ENCODE results near the gene HIBCH.
"Not testable (repeated sequence)": the region's sequence is repeated elsewhere in the genome, so short reads cannot be mapped to it uniquely, and the experiment has no call there.

Gene HIBCH

GRCh38 chr2:190184460-190184859 is 135.2 kb downstream of the HIBCH start:
- DNase-seq: no peak

GRCh38 chr2:190183539-190183938 is 136.1 kb downstream of the HIBCH start:
- no peak for DNase-seq

DNA sequence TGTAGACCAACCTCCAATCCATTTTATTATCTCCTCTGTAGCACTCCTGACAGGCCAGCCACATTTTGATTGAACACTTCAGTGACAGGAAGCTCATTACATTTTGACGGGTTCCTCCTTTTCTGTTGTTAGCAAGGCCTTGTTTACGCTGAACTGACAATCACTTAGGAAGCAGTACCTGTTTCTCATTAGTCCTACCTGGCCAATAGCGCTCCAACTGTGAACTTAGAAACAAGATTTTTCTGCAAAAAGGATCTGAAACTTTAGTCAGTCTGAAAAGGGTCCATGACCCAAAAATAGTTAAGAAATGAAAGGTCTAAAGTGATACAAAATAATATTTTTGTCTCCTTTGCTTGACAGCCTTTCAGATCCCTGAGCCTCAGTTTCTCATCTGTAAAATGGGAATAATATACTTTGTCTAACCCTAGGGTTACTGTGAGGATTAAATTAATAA is 137.5 kb downstream of the HIBCH start:
- DNase-seq: no peak

DNA sequence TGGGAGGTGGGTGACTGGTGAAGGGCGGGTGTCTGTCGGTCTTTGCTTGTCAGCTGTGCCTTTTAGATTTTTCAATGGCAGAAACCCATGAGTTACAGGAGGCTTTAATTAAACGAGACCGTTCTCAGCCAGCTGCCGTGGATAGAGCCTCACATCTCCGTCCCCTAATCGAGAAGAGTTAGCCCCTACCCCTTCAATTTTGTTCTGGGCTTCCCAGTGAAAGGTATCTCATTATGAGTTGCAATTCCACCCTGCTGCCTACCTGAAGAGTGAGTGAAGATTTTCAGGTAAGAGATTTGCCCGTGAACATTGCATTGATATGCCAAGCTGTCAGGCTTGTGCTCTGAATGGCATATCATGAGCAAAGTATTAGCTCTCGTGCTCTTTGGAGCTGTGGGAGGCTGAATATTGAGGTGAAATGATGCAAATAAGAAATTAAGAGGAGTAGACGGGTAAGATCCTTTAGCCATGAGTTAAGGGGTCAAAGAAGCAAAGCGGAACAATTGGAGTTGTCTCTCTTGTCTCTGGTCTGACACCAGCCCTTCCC is 138.4 kb downstream of the HIBCH start:
- DNase-seq: no peak

DNA sequence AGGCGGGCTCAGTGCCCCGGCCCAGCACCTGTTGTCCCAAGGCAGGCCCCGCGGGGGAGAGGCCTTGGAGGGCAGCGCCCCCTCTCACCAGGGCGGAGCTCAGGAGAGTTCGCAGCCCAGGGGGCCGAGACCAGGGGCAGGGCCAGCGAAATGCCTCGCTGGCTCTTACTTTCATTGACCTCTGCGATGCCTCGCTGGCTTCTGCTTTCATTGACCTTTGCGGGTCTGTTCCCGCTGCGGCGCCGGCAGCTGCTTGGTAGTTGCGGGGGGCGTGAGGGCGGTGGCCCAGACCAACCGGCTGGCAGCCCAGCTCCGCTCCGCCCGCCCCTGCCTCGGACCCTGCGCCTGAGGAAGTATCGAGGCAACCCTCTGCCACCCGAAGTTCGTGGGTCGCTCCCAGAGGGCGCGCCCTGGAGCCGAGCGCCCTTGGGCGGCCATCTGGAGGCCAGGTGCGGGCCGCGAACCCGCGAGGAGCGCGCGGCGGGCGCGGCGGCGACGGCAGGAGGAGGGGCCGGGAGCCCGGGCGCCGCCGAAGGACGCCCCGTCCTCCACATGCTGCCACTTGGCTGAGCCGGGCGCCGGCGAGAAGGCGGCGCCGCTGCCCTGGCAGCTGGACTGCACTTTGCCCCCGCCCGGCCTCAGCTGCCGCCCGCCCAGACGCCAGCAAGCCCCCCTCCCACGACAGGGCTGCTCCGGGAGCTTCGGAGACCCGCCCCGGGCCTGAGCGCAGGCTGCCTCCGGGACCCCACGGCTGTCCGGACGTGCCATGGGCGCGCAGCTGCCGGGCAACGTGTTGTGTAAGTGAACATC is 139.1 kb downstream of the HIBCH start:
- no peak for DNase-seq

DNA sequence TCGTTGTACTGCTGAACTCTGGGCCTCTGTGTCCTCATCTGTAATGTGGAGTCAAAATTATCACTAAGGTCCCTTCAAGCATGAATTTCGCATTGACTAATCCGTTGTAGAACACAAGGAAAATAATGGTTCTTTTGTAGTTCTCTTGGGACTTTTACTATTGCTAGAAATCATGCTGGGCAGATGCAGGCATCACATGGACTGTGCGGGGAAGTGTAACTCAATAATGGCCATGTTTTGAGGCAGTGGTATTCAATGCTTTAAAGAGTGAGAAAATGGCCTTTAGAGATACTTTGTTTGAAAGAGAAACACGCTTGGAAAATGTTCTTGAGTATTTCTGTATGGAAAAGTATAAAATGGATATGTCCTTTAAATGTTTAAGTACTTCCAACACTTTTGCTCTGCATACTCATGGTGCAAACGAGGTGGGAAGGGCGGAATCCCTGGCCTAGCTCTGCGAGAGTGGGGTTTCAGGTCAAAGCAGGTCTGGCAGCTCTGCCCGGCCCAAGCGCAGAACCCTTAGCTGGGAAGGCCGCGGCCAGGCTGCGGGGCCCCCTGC is 139.8 kb downstream of the HIBCH start:
- DNase-seq: no peak

DNA sequence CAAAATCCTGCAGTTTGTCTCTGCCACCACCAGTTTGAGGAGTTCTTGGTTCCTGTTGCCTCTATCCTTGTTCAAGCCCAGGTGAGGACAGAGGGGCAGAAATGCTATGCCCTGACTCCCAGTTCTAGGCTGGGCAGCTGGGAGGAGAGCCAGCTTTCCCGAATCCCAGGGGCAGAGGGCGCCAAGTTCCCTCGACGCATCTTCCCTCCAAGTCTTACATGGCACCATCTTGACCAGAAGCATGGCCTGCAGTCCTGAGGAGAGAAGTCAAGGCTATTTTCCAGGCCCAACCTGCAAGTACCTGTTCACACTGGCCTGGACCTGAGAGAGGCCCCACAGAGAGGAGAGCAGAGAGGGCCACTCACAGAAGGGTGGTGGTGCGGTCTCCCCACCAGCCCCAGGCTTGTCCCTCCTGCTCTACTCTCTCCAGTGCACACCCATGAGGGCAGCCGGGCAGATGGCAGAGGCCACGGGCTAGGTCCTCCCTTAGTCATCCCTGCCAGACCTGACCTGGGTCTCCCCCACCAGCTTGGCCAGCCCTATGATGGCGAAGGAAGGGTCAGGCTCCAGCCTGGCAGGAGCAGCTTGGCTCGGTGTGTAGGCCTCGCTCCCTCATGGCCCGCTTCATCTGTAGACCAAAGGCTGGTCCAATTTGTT is 141.4 kb downstream of the HIBCH start:
- no peak for DNase-seq

- no peak for DNase-seq
Measured at GRCh38 chr2:190177249-190178040, 142.2 kb downstream of the HIBCH start.

GRCh38 chr2:190173392-190173791 is 146.2 kb downstream of the HIBCH start:
- no peak for DNase-seq

- no peak for DNase-seq
Measured at GRCh38 chr2:190170673-190171072, 149.0 kb downstream of the HIBCH start.

DNA sequence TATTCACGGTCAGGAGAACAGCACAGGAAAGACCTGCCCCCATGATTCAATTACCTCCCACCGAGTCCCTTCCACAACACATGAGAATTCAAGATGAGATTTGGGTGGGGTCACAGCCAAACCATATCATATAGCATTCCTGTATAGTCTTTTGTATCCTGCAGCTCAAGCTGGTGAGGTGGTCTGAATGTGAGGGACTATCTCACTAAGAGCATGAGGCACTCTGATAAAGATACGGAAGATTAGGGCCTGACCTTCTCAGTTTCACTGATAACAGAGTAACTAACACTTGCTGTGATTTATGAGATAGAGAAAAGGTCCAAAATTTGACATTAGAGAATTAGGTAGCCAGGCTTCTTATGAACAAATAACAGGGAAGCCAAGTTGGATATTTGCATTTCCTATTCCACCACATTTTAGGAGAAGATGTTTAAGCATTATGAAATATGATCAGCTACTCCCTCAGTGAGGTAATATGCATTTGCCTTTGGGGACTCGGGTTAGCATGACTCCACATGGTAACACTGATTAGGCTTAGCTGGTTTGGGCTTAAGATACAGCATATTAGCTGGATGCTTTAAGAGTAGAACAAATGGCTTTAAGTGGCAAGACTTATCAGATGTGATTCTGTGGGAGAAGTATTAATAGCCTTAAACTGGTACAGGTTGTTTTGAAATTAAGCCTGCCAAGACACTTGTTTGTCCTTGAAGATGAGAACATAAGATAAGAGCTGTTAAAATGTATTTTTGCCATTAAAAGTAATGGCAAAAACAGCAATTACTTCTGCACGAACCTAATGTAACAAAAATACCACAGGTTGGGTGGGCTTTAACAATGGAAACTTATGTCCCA is 150.2 kb downstream of the HIBCH start:
- DNase-seq: no peak

GRCh38 chr2:190167702-190168101 is 151.9 kb downstream of the HIBCH start:
- DNase-seq: no peak

- no peak for DNase-seq
Measured at GRCh38 chr2:190165491-190165890, 154.1 kb downstream of the HIBCH start.

- no peak for DNase-seq
Measured at GRCh38 chr2:190162851-190163250, 156.8 kb downstream of the HIBCH start.

DNA sequence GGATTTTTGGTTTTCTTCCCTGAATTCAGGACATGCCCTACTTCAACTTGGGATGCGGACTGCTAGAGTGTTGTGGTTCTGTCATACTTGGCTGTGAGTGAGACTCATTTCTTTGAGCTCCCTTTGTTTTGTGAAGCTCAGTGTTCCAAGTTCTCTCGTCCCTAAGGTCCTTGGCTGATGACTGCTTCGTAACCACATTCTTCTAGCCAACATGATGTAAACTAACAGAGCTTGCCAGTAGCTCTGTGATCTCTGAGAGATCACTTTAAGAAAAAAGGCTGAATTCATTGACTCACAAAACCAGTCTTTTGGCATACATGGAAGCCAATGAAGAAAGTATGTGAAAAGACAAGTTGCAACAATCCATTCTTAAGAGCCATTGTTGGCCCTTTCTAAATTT is 160.2 kb downstream of the HIBCH start:
- DNase-seq: no peak

- DNase-seq: no peak
Measured at GRCh38 chr2:190158798-190159434, 160.7 kb downstream of the HIBCH start.

DNA sequence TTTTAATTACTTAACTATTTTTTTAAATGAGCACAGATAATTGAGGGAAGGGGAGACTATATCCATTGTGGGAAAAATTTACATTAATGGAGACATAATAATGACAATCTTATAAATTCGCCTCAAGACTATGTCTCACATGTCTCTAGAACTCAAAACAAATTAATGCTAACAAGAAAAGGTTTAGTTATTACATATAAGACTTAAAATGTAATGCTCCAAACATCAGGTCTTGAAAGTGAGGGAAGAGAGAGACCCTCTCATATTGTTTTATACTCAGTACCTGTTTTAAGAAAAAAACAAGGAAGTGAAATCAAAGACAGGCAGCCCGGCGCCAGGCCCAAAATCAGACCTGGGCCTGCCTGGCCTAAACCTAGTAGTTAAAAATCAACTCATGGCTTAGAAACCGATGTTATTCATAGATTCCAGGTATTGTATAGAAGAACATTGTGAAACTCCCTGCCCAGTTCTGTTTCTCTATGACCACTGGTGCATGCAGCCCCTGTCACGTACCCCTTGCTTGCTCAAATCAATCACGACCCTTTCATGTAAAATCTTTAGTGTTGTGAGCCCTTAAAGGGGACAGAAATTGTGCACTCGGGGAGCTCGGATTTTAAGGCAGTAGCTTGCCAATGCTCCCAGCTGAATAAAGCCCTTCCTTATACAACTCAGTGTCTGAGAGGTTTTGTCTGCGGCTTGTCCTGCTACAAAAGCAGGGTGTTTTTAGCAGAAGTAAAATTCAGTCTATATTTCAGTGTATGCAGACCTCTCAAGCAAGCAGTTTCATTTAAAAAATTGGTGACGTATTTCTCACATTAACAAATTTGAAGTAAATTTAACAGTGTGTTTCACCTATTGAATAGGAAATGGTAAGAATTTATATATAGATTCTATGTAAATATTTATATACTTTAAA is 161.8 kb downstream of the HIBCH start:
- not testable (repeated sequence) for DNase-seq

DNA sequence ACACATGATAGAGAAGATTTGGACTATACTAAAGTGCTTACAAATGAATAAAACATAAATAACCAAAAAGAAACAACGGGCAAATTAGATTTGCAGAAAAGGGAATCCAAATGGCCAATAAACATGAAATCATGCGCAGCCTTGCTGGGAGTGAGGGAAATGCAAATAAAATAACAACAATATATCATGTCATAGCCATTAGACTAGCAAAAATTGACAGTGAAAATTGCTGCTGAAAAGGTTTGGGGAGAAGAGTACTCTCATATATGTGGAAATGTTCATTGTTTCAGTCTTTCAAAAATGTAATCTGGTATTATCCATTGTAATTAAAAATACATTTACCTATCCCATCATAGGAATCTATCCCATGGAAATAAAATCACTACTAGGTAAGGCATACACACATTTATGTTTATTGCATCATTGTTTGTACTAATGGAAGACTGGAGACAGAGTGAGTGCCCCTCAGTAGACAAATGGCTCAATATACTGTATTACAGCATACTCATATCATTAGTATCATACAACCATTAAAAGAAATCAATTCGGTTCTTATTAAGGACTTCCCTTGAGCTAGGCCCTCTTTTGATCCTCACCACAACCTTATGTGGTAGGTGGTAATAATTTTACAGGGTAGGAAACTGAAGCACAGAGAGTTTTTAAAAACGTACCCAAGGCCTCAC is 163.0 kb downstream of the HIBCH start:
- no peak for DNase-seq

Measured in activated naive CD4-positive, alpha-beta T cell treated with Interleukin-2 at 50 U/mL for 16 hours (primary cell).